ENCODE results near the gene PRSS53. TPM values are rescaled to one million over a fixed set of nuclear protein-coding genes. Genes with fewer than 3 reads are reported as not detected.
A peak's percentile ranks its signal among the peaks of the same experiment; 100 is the strongest.

PRSS53 gene
- total and polyA plus RNA-seq, 4 donors: 1.4 to 2.3 (median 1.9) TPM

GRCh38 chr16:31083556-31083955, 5.2 kb downstream of the PRSS53 start:
- peak overlapping the region in 1 of 2 donors; percentile 11 for H3K27ac ChIP-seq (ENCODE audit: low read depth in 1 of 2, low read length in 1 of 2)
- H3K4me3 ChIP-seq: no peak overlapping the region
- H3K9me3 ChIP-seq (ENCODE audit: control insufficient read depth in 4 of 4, insufficient read depth in 3 of 4, low read length in 3 of 4): no peaks in the 10 kb centered on the region
- 69 to 77% methylated on average over 4 to 5 of the region's 5 CpGs for WGBS, 2 donors
- peaks cover 5 to 50% (median 19%) of the 10 kb centered on the region in 4 donors for H3K36me3 ChIP-seq (ENCODE audit: control insufficient read depth in 4 of 4, insufficient read depth in 4 of 4, low read length in 4 of 4)
- no peak for ATAC-seq (ENCODE audit: insufficient read depth, low FRiP score)
- H3K4me1 ChIP-seq (ENCODE audit: control insufficient read depth in 5 of 5, insufficient read depth in 5 of 5, low read length in 5 of 5): peaks cover 0 to 3% (median 0%) of the 10 kb centered on the region in 5 donors
- DNase-seq: no peak
- no peak for TF ChIP-seq CTCF (IDR thresholded peaks at IDR 0.05; ENCODE audit: control extremely low read depth, extremely low read depth)
- no peaks in the 10 kb centered on the region for H3K27me3 ChIP-seq (ENCODE audit: control insufficient read depth in 3 of 3, insufficient read depth in 3 of 3, low read length in 2 of 3)
- H3K9ac ChIP-seq (ENCODE audit: insufficient read depth in 1 of 2, low read length in 2 of 2): no peak overlapping the region

GRCh38 chr16:31083081-31083480, 5.7 kb downstream of the PRSS53 start:
- H3K9ac ChIP-seq (ENCODE audit: insufficient read depth in 1 of 2, low read length in 2 of 2): no peak overlapping the region
- WGBS, 2 donors: 54 to 63% methylated on average over 9 of the region's 9 CpGs
- no peak for TF ChIP-seq CTCF (IDR thresholded peaks at IDR 0.05; ENCODE audit: control extremely low read depth, extremely low read depth)
- H3K9me3 ChIP-seq (ENCODE audit: control insufficient read depth in 4 of 4, insufficient read depth in 3 of 4, low read length in 3 of 4): no peaks in the 10 kb centered on the region
- no peaks in the 10 kb centered on the region for H3K27me3 ChIP-seq (ENCODE audit: control insufficient read depth in 3 of 3, insufficient read depth in 3 of 3, low read length in 2 of 3)
- ATAC-seq (ENCODE audit: insufficient read depth, low FRiP score): no peak
- peaks cover 0 to 3% (median 0%) of the 10 kb centered on the region in 5 donors for H3K4me1 ChIP-seq (ENCODE audit: control insufficient read depth in 5 of 5, insufficient read depth in 5 of 5, low read length in 5 of 5)
- H3K4me3 ChIP-seq: no peak overlapping the region
- H3K27ac ChIP-seq (ENCODE audit: low read depth in 1 of 2, low read length in 1 of 2): no peak overlapping the region
- peaks cover 5 to 54% (median 23%) of the 10 kb centered on the region in 4 donors for H3K36me3 ChIP-seq (ENCODE audit: control insufficient read depth in 4 of 4, insufficient read depth in 4 of 4, low read length in 4 of 4)
- no peak for DNase-seq

- no peaks in the 10 kb centered on the region for H3K9me3 ChIP-seq (ENCODE audit: control insufficient read depth in 4 of 4, insufficient read depth in 3 of 4, low read length in 3 of 4)
- WGBS, 2 donors: 85 to 87% methylated on average over 12 to 14 of the region's 14 CpGs
- no peak for DNase-seq
- peaks cover 0 to 3% (median 0%) of the 10 kb centered on the region in 5 donors for H3K4me1 ChIP-seq (ENCODE audit: control insufficient read depth in 5 of 5, insufficient read depth in 5 of 5, low read length in 5 of 5)
- ATAC-seq (ENCODE audit: insufficient read depth, low FRiP score): no peak
- TF ChIP-seq CTCF (IDR thresholded peaks at IDR 0.05; ENCODE audit: control extremely low read depth, extremely low read depth): no peak
- H3K27ac ChIP-seq (ENCODE audit: low read depth in 1 of 2, low read length in 1 of 2): no peak overlapping the region
- H3K4me3 ChIP-seq: no peak overlapping the region
- H3K9ac ChIP-seq (ENCODE audit: insufficient read depth in 1 of 2, low read length in 2 of 2): no peak overlapping the region
- H3K36me3 ChIP-seq (ENCODE audit: control insufficient read depth in 4 of 4, insufficient read depth in 4 of 4, low read length in 4 of 4): peaks cover 5 to 58% (median 28%) of the 10 kb centered on the region in 4 donors
- no peaks in the 10 kb centered on the region for H3K27me3 ChIP-seq (ENCODE audit: control insufficient read depth in 3 of 3, insufficient read depth in 3 of 3, low read length in 2 of 3)
Measured at GRCh38 chr16:31082368-31083045, 6.2 kb downstream of the PRSS53 start.
